KMS-11 (cell line): ENCODE measurements around the gene KIF6.

ENCODE experiments used
- H2AFZ ChIP-seq: fragments of 200-600 bp; sonication (generic); 2 replicates; pipeline ENCODE4 v1.6.1; 2016; ENCODE audit warnings: antibody characterized with exemption, mixed run types, low read depth
- H3K27ac ChIP-seq: fragments of 200-600 bp; sonication (generic); 2 replicates; pipeline ENCODE4 v1.6.1; 2016; ENCODE audit warnings: mild to moderate bottlenecking, mixed run types
- H3K27me3 ChIP-seq: fragments of 200-600 bp; sonication (generic); 2 replicates; pipeline ENCODE4 v1.6.1; 2017; ENCODE audit warnings: mild to moderate bottlenecking, low read depth, mixed run types, moderate library complexity; ENCODE audit not compliant: insufficient read depth
- H3K36me3 ChIP-seq: fragments of 200-600 bp; sonication (generic); 2 replicates; pipeline ENCODE4 v1.6.1; 2017; ENCODE audit warnings: mild to moderate bottlenecking, mixed run types; ENCODE audit not compliant: insufficient read depth
- H3K4me1 ChIP-seq: fragments of 200-600 bp; sonication (generic); 2 replicates; pipeline ENCODE4 v1.6.1; 2016; ENCODE audit warnings: mild to moderate bottlenecking, low read depth, mixed run types; ENCODE audit not compliant: poor library complexity, severe bottlenecking
- H3K4me2 ChIP-seq: fragments of 200-600 bp; sonication (generic); 2 replicates; pipeline ENCODE4 v1.7.0; 2016; ENCODE audit warnings: mild to moderate bottlenecking, mixed run types
- H3K4me3 ChIP-seq: fragments of 200-600 bp; sonication (generic); IDR thresholded peaks from 2 replicates; pipeline ENCODE4 v1.6.1; 2017; ENCODE audit warnings: low read depth, low read length, mixed read lengths; ENCODE audit not compliant: insufficient read depth
- H3K79me2 ChIP-seq: fragments of 200-600 bp; sonication (generic); 2 replicates; pipeline ENCODE4 v1.6.1; 2016; ENCODE audit warnings: low read depth, mixed run types; ENCODE audit not compliant: insufficient read depth
- H3K9ac ChIP-seq: fragments of 200-600 bp; sonication (generic); 2 replicates; pipeline ENCODE4 v1.6.1; 2016; ENCODE audit warnings: mild to moderate bottlenecking, mixed run types
- H4K20me1 ChIP-seq: fragments of 200-600 bp; sonication (generic); 2 replicates; pipeline ENCODE4 v1.6.1; 2016; ENCODE audit warnings: mild to moderate bottlenecking, mixed run types; ENCODE audit not compliant: insufficient read depth
- CTCF ChIP-seq: fragments of 200-600 bp; sonication (generic); conservative IDR thresholded peaks from 2 replicates; pipeline ENCODE4 v1.6.1; 2017; ENCODE audit warnings: low read depth, mild to moderate bottlenecking, antibody characterized with exemption, low read length, moderate library complexity, mixed read lengths

Gene KIF6

DNA sequence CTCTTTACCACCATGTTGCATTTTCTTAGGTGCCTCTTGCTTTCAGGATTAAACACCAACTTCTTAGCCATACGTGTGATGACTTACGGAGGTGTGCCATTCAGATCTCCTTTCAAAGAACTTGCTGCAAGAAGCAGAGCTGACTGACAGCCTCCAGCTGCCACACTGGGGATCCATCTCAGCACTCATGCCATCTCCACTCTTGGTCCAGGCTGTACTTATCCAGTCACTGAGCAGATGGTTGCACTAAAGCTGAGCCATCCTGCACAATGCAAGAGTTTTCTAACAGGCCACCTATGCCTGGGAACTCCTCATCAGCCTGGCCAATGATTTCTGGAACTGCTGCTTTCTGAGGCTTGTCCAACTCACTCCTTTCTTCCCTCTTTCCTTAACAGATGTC is 31.4 kb upstream of the KIF6 start:
- Histone ChIP-seq H3K36me3 (no peaks in the 10 kb centered on the region), H3K27ac (no peak overlapping the region), H3K4me3 (no peak overlapping the region), H3K27me3 (no peaks in the 10 kb centered on the region), H2AFZ (no peak overlapping the region), H3K9ac (no peak overlapping the region), H3K4me1 (no peaks in the 10 kb centered on the region), H3K79me2 (no peaks in the 10 kb centered on the region), H3K4me2 (no peak overlapping the region), H4K20me1 (no peaks in the 10 kb centered on the region)
- TF ChIP-seq CTCF = no peak

- H3K36me3 ChIP-seq = no peaks in the 10 kb centered on the region
- no peaks in the 10 kb centered on the region for H3K27me3 ChIP-seq
- no peak overlapping the region for H3K27ac ChIP-seq
- no peaks in the 10 kb centered on the region for H4K20me1 ChIP-seq
- no peak for TF ChIP-seq CTCF
- no peak overlapping the region for H3K9ac ChIP-seq
- H3K4me1 ChIP-seq = no peaks in the 10 kb centered on the region
- H3K79me2 ChIP-seq = no peaks in the 10 kb centered on the region
- H3K4me3 ChIP-seq = no peak overlapping the region
- no peak overlapping the region for H3K4me2 ChIP-seq
- no peak overlapping the region for H2AFZ ChIP-seq
Observed at GRCh38 chr6:39755231-39755630, 30.0 kb upstream of the KIF6 start.

- H3K79me2 ChIP-seq = no peaks in the 10 kb centered on the region
- H3K4me2 ChIP-seq = no peak overlapping the region
- no peak overlapping the region for H3K27ac ChIP-seq
- H3K9ac ChIP-seq = no peak overlapping the region
- TF ChIP-seq CTCF = no peak
- H4K20me1 ChIP-seq = no peaks in the 10 kb centered on the region
- H3K36me3 ChIP-seq = no peaks in the 10 kb centered on the region
- H2AFZ ChIP-seq = no peak overlapping the region
- H3K27me3 ChIP-seq = no peaks in the 10 kb centered on the region
- no peaks in the 10 kb centered on the region for H3K4me1 ChIP-seq
- no peak overlapping the region for H3K4me3 ChIP-seq
Observed at GRCh38 chr6:39754514-39755115, 29.4 kb upstream of the KIF6 start.

DNA sequence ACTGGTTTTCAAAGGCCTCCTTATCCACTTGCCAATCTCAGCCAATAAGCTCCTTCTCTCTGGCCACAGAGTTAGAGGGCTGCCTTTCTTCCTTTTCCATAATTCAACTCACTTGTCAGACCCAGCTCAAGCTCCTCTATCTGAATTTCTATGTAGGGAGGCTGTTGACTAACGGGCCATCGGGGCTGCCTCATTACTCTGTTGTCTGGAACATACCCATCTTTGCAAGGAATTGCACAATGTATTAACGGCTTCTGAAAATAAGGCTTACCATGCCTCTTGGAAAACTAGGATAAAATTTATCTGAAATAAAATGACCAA is 28.5 kb upstream of the KIF6 start:
- H3K4me2 ChIP-seq = no peak overlapping the region
- H3K9ac ChIP-seq = no peak overlapping the region
- H4K20me1 ChIP-seq = no peaks in the 10 kb centered on the region
- H3K27ac ChIP-seq = no peak overlapping the region
- no peaks in the 10 kb centered on the region for H3K4me1 ChIP-seq
- H3K27me3 ChIP-seq = no peaks in the 10 kb centered on the region
- no peaks in the 10 kb centered on the region for H3K36me3 ChIP-seq
- no peaks in the 10 kb centered on the region for H3K79me2 ChIP-seq
- H3K4me3 ChIP-seq = no peak overlapping the region
- TF ChIP-seq CTCF = no peak
- no peak overlapping the region for H2AFZ ChIP-seq
